Measurements from ENCODE around the gene LUZP4. TPM values are rescaled to one million over a fixed set of nuclear protein-coding genes. Genes with fewer than 3 reads are reported as not detected.

LUZP4 gene, protein sequence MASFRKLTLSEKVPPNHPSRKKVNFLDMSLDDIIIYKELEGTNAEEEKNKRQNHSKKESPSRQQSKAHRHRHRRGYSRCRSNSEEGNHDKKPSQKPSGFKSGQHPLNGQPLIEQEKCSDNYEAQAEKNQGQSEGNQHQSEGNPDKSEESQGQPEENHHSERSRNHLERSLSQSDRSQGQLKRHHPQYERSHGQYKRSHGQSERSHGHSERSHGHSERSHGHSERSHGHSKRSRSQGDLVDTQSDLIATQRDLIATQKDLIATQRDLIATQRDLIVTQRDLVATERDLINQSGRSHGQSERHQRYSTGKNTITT
- not detected in 2 replicates for total RNA-seq (2014; rRNA removed; shearing (Covaris generic))
- polyA plus RNA-seq (2016; fragmentation: Nextera tagmentation; extraction: Ambion mirVana): not detected in 2 replicates
- long read RNA-seq: 0 reads

DNA sequence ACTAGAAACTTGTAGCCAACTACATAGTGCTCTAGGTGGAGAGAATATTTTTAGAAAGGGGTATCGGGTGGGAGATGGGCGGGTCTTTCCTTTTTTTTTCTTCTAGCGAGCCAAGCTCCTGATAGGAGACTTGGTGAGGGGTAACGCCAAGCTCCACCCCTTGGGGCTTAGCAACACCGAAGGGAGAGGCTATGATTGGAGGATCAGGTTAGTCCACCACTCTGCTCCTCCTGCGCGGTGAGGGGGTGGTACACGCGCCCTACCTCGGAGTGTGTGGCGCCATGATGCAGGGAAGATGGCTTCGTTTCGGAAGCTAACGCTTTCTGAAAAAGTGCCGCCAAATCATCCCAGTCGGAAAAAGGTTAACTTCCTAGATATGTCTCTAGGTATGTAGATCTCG, at the start of gene LUZP4:
Gene LUZP4 (plus strand): TSS at position 251 of the 400 bp plus-strand sequence. CDS start 45 bp downstream, at position 296.
- Mint-ChIP-seq H3K4me1 (peaks cover 2% of the 10 kb centered on the region; the same call in 1 of the 3 replicates), H3K4me3 (no peak within 1 kb of the TSS), H3K36me3 (ENCODE audit: low read depth) (no peaks in the 10 kb centered on the region), H3K27me3 (ENCODE audit: insufficient read depth, low read depth, poor library complexity) (no peaks in the 10 kb centered on the region), H3K9me3 (no peaks in the 10 kb centered on the region; the same call in 2 of the 3 replicates), H3K27ac (no peak within 1 kb of the TSS)
- Histone ChIP-seq H3K27ac (ENCODE audit: low read depth) (no peak within 1 kb of the TSS), H3K27me3 (ENCODE audit: insufficient read depth) (no peaks in the 10 kb centered on the region), H3F3A (replicated peaks; ENCODE audit: low read depth) (no peaks in the 10 kb centered on the region), H3K4me1 (ENCODE audit: insufficient read depth) (no peaks in the 10 kb centered on the region), H3K36me3 (ENCODE audit: insufficient read depth) (no peaks in the 10 kb centered on the region), H3K9me2 (ENCODE audit: insufficient read depth) (no peaks in the 10 kb centered on the region), H2AFZ (no peak within 1 kb of the TSS), H3K4me3 (no peak within 1 kb of the TSS), H4K20me1 (replicated peaks; ENCODE audit: insufficient read depth) (no peaks in the 10 kb centered on the region), H3K4me2 (no peak within 1 kb of the TSS), H3K79me2 (replicated peaks; ENCODE audit: insufficient read depth) (no peaks in the 10 kb centered on the region)
- TF ChIP-seq, protein P1, sequence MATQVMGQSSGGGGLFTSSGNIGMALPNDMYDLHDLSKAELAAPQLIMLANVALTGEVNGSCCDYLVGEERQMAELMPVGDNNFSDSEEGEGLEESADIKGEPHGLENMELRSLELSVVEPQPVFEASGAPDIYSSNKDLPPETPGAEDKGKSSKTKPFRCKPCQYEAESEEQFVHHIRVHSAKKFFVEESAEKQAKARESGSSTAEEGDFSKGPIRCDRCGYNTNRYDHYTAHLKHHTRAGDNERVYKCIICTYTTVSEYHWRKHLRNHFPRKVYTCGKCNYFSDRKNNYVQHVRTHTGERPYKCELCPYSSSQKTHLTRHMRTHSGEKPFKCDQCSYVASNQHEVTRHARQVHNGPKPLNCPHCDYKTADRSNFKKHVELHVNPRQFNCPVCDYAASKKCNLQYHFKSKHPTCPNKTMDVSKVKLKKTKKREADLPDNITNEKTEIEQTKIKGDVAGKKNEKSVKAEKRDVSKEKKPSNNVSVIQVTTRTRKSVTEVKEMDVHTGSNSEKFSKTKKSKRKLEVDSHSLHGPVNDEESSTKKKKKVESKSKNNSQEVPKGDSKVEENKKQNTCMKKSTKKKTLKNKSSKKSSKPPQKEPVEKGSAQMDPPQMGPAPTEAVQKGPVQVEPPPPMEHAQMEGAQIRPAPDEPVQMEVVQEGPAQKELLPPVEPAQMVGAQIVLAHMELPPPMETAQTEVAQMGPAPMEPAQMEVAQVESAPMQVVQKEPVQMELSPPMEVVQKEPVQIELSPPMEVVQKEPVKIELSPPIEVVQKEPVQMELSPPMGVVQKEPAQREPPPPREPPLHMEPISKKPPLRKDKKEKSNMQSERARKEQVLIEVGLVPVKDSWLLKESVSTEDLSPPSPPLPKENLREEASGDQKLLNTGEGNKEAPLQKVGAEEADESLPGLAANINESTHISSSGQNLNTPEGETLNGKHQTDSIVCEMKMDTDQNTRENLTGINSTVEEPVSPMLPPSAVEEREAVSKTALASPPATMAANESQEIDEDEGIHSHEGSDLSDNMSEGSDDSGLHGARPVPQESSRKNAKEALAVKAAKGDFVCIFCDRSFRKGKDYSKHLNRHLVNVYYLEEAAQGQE (IDR thresholded peaks at IDR 0.05; ENCODE audit: unreplicated experiment): no peak
- TF ChIP-seq STAT1 (IDR thresholded peaks at IDR 0.05; ENCODE audit: unreplicated experiment) (no peak), POLR2AphosphoS5 (IDR thresholded peaks at IDR 0.05; ENCODE audit: low read depth) (no peak), ZNF114 (CRISPR knock-in tag; IDR thresholded peaks at IDR 0.05) (no peak), CREB1 (CRISPR knock-in tag; IDR thresholded peaks at IDR 0.05; ENCODE audit: low read depth) (no peak), EZH2 (IDR thresholded peaks at IDR 0.05; ENCODE audit: low read depth, unreplicated experiment) (no peak), EZH2phosphoT487 (IDR thresholded peaks at IDR 0.05; ENCODE audit: unreplicated experiment) (no peak), NANOG (IDR thresholded peaks at IDR 0.05; ENCODE audit: borderline replicate concordance) (no peak), JUNB (IDR thresholded peaks at IDR 0.05; ENCODE audit: unreplicated experiment) (no peak), ZNF331 (CRISPR knock-in tag; IDR thresholded peaks at IDR 0.05; ENCODE audit: low read depth) (no peak)
- TF ChIP-seq, protein P2, sequence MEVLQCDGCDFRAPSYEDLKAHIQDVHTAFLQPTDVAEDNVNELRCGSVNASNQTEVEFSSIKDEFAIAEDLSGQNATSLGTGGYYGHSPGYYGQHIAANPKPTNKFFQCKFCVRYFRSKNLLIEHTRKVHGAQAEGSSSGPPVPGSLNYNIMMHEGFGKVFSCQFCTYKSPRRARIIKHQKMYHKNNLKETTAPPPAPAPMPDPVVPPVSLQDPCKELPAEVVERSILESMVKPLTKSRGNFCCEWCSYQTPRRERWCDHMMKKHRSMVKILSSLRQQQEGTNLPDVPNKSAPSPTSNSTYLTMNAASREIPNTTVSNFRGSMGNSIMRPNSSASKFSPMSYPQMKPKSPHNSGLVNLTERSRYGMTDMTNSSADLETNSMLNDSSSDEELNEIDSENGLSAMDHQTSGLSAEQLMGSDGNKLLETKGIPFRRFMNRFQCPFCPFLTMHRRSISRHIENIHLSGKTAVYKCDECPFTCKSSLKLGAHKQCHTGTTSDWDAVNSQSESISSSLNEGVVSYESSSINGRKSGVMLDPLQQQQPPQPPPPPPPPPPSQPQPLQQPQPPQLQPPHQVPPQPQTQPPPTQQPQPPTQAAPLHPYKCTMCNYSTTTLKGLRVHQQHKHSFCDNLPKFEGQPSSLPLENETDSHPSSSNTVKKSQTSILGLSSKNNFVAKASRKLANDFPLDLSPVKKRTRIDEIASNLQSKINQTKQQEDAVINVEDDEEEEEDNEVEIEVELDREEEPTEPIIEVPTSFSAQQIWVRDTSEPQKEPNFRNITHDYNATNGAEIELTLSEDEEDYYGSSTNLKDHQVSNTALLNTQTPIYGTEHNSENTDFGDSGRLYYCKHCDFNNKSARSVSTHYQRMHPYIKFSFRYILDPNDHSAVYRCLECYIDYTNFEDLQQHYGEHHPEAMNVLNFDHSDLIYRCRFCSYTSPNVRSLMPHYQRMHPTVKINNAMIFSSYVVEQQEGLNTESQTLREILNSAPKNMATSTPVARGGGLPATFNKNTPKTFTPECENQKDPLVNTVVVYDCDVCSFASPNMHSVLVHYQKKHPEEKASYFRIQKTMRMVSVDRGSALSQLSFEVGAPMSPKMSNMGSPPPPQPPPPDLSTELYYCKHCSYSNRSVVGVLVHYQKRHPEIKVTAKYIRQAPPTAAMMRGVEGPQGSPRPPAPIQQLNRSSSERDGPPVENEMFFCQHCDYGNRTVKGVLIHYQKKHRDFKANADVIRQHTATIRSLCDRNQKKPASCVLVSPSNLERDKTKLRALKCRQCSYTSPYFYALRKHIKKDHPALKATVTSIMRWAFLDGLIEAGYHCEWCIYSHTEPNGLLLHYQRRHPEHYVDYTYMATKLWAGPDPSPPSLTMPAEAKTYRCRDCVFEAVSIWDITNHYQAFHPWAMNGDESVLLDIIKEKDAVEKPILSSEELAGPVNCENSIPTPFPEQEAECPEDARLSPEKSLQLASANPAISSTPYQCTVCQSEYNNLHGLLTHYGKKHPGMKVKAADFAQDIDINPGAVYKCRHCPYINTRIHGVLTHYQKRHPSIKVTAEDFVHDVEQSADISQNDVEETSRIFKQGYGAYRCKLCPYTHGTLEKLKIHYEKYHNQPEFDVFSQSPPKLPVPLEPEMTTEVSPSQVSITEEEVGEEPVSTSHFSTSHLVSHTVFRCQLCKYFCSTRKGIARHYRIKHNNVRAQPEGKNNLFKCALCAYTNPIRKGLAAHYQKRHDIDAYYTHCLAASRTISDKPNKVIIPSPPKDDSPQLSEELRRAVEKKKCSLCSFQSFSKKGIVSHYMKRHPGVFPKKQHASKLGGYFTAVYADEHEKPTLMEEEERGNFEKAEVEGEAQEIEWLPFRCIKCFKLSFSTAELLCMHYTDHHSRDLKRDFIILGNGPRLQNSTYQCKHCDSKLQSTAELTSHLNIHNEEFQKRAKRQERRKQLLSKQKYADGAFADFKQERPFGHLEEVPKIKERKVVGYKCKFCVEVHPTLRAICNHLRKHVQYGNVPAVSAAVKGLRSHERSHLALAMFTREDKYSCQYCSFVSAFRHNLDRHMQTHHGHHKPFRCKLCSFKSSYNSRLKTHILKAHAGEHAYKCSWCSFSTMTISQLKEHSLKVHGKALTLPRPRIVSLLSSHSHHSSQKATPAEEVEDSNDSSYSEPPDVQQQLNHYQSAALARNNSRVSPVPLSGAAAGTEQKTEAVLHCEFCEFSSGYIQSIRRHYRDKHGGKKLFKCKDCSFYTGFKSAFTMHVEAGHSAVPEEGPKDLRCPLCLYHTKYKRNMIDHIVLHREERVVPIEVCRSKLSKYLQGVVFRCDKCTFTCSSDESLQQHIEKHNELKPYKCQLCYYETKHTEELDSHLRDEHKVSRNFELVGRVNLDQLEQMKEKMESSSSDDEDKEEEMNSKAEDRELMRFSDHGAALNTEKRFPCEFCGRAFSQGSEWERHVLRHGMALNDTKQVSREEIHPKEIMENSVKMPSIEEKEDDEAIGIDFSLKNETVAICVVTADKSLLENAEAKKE (CRISPR knock-in tag; IDR thresholded peaks at IDR 0.05): no peak
- TF ChIP-seq, protein P3, sequence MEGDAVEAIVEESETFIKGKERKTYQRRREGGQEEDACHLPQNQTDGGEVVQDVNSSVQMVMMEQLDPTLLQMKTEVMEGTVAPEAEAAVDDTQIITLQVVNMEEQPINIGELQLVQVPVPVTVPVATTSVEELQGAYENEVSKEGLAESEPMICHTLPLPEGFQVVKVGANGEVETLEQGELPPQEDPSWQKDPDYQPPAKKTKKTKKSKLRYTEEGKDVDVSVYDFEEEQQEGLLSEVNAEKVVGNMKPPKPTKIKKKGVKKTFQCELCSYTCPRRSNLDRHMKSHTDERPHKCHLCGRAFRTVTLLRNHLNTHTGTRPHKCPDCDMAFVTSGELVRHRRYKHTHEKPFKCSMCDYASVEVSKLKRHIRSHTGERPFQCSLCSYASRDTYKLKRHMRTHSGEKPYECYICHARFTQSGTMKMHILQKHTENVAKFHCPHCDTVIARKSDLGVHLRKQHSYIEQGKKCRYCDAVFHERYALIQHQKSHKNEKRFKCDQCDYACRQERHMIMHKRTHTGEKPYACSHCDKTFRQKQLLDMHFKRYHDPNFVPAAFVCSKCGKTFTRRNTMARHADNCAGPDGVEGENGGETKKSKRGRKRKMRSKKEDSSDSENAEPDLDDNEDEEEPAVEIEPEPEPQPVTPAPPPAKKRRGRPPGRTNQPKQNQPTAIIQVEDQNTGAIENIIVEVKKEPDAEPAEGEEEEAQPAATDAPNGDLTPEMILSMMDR (conservative IDR thresholded peaks at IDR 0.05; ENCODE audit: low read depth in 2 of 2): no peak
- TF ChIP-seq, protein P4, sequence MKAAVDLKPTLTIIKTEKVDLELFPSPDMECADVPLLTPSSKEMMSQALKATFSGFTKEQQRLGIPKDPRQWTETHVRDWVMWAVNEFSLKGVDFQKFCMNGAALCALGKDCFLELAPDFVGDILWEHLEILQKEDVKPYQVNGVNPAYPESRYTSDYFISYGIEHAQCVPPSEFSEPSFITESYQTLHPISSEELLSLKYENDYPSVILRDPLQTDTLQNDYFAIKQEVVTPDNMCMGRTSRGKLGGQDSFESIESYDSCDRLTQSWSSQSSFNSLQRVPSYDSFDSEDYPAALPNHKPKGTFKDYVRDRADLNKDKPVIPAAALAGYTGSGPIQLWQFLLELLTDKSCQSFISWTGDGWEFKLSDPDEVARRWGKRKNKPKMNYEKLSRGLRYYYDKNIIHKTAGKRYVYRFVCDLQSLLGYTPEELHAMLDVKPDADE (IDR thresholded peaks at IDR 0.05): no peak
- no peak for DNase-seq (ENCODE audit: low spot score)
- no peak for ATAC-seq
